ENCODE measurements around the gene ACOX2. TPM values are rescaled to one million over a fixed set of nuclear protein-coding genes. Genes with fewer than 3 reads are reported as not detected.
A peak's percentile ranks its signal among the peaks of the same experiment; 100 is the strongest.

ACOX2 gene
- total and polyA plus RNA-seq, 2 of the 13 experiments (the other 11 are each of a cell fraction or from before 2014, with no cell fraction given) = 42.6 to 98.5 TPM

- TF ChIP-seq KDM2A (CRISPR knock-in tag; IDR thresholded peaks at IDR 0.05; ENCODE audit: borderline replicate concordance, low read depth) (0 out of 2 replicates have a peak, but pooled peaks have one; percentile 26), SALL1 (CRISPR knock-in tag; IDR thresholded peaks at IDR 0.05) (peak; percentile 94), ZMAT5 (CRISPR knock-in tag; IDR thresholded peaks at IDR 0.05; ENCODE audit: borderline replicate concordance, low read depth) (no peak), IKZF1 (IDR thresholded peaks at IDR 0.05) (no peak), SP4 (CRISPR knock-in tag; IDR thresholded peaks at IDR 0.05) (peak; percentile 62), GMEB1 (CRISPR knock-in tag; IDR thresholded peaks at IDR 0.05; ENCODE audit: borderline replicate concordance) (peak; percentile 46; the same call in 1 of the 2 replicates), CHD4 (IDR thresholded peaks at IDR 0.05; ENCODE audit: borderline replicate concordance, low read length) (no peak; the same call in 1 of the 2 replicates), NFYB (CRISPR knock-in tag; IDR thresholded peaks at IDR 0.05) (no peak), MAFF (IDR thresholded peaks at IDR 0.05; ENCODE audit: low read depth, low read length) (0 out of 2 replicates have a peak, but pooled peaks have one; percentile 1), ZNF784 (CRISPR knock-in tag; IDR thresholded peaks at IDR 0.05; ENCODE audit: borderline replicate concordance) (no peak), POLR2A (IDR thresholded peaks at IDR 0.05; ENCODE audit: insufficient read depth in 1 of 2, low read depth in 2 of 2, low read length in 2 of 2) (peak in 1 of 2 experiments; percentile 62; a peak in 2 of 4 replicates), RARG (CRISPR knock-in tag; IDR thresholded peaks at IDR 0.05; ENCODE audit: low read depth) (no peak), ZNF407 (CRISPR knock-in tag; IDR thresholded peaks at IDR 0.05; ENCODE audit: not compliant biosample characterization) (no peak), YEATS2 (CRISPR knock-in tag; IDR thresholded peaks at IDR 0.05; ENCODE audit: borderline replicate concordance) (no peak), ZNF607 (CRISPR knock-in tag; IDR thresholded peaks at IDR 0.05; ENCODE audit: borderline replicate concordance) (no peak), ZNF44 (CRISPR knock-in tag; IDR thresholded peaks at IDR 0.05) (no peak), SMAD3 (CRISPR knock-in tag; IDR thresholded peaks at IDR 0.05) (no peak), PITX1 (CRISPR knock-in tag; IDR thresholded peaks at IDR 0.05) (peak; percentile 54)
Observed at GRCh38 chr3:58535531-58536500, 1.2 kb downstream of the ACOX2 start (continued).
